GM19035 (cell line): Measurements from ENCODE around the gene ZNF592.
"Not testable (repeated sequence)": the region's sequence is repeated elsewhere in the genome, so short reads cannot be mapped to it uniquely, and the experiment has no call there.

Experiments
- ATAC-seq: cut with Tn5 transposase; IDR thresholded peaks from one replicate; pipeline ENCODE4 v1.9.1; 2021; ENCODE audit not compliant: unreplicated experiment

ZNF592 gene

GRCh38 chr15:84845631-84846030, 97.2 kb downstream of the ZNF592 start:
- ATAC-seq, result not testable (repeated sequence)

GRCh38 chr15:84846269-84846668, 97.9 kb downstream of the ZNF592 start:
- ATAC-seq, result no peak

GRCh38 chr15:84847382-84847781, 99.0 kb downstream of the ZNF592 start:
- ATAC-seq, result no peak

GRCh38 chr15:84852212-84852611, 103.8 kb downstream of the ZNF592 start:
- no peak for ATAC-seq

- ATAC-seq, result no peak
These were observed 106.7 kb downstream of the ZNF592 start for GRCh38 chr15:84855136-84855535.

GRCh38 chr15:84855765-84856164, 107.4 kb downstream of the ZNF592 start:
- no peak for ATAC-seq
